Measurements from ENCODE around the gene PTPN14.

GRCh38 chr1:214349781-214350180, 201.6 kb downstream of the PTPN14 start:
- TF ChIP-seq CTCF (conservative IDR thresholded peaks at IDR 0.05) (no peak), ZFX (IDR thresholded peaks at IDR 0.05) (no peak)

Data from C4-2B (cell line).